Colon (tissue), 2 donors: ENCODE measurements around the gene ICAM1.
"Not testable (repeated sequence)": the region's sequence is repeated elsewhere in the genome, so short reads cannot be mapped to it uniquely, and the experiment has no call there.

ENCODE experiments used
- FAIRE-seq: peaks from 2 replicates; lab custom pipeline; 2012; peaks lifted over from hg19 to GRCh38; lab: Jason Lieb, UNC
- donor health status: control.
- donor health status: control.

The ICAM1 gene, protein sequence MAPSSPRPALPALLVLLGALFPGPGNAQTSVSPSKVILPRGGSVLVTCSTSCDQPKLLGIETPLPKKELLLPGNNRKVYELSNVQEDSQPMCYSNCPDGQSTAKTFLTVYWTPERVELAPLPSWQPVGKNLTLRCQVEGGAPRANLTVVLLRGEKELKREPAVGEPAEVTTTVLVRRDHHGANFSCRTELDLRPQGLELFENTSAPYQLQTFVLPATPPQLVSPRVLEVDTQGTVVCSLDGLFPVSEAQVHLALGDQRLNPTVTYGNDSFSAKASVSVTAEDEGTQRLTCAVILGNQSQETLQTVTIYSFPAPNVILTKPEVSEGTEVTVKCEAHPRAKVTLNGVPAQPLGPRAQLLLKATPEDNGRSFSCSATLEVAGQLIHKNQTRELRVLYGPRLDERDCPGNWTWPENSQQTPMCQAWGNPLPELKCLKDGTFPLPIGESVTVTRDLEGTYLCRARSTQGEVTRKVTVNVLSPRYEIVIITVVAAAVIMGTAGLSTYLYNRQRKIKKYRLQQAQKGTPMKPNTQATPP

DNA sequence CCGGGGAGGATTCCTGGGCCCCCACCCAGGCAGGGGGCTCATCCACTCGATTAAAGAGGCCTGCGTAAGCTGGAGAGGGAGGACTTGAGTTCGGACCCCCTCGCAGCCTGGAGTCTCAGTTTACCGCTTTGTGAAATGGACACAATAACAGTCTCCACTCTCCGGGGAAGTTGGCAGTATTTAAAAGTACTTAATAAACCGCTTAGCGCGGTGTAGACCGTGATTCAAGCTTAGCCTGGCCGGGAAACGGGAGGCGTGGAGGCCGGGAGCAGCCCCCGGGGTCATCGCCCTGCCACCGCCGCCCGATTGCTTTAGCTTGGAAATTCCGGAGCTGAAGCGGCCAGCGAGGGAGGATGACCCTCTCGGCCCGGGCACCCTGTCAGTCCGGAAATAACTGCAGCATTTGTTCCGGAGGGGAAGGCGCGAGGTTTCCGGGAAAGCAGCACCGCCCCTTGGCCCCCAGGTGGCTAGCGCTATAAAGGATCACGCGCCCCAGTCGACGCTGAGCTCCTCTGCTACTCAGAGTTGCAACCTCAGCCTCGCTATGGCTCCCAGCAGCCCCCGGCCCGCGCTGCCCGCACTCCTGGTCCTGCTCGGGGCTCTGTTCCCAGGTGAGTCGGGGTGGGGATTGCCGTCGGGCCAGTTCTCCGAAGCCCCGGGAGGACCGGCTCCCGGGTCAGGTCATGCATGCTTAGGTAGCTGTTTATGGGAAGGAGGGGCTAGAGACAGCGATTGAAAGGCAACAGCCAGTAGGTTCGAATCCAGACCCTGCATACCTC lies at the start of gene ICAM1:
ICAM1 (plus strand) TSS at position 505 of the 779 bp plus-strand sequence; CDS start at position 545, 40 bp downstream.
- FAIRE-seq: no peak

DNA sequence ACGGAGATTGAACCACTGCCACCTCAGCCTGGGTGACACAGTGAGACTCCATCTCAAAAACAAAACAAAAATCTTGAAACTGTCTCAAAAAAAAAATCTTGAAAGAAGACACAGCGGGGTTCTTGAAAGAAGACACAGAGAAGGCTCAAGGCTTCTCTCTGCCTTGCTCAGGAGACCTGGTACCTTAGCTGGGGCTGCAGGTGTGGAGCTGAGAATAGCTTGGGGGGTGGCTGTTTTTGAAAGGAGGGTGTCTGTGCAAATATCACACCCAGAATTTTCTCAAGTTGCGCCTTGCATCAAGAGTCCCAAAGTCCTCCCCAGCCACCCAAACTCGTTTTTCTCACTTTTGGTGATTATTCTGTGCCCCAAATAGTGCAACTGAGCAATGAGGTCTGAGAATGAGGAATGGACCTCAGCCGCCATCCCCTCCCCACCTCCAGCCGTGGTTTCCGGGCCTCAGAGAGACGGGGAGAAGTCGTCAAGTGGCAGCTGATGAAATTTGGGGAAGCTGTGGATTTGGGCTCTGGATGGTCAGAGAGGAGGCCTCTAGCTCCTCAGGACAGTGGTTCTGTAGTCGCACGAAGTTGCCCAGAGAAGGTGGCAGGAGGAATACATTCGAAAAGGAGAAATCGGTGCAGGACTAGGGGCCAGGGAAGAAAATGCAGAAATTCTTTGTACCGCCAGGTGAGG lies 48.6 kb upstream of the ICAM1 start:
- no peak for FAIRE-seq

DNA sequence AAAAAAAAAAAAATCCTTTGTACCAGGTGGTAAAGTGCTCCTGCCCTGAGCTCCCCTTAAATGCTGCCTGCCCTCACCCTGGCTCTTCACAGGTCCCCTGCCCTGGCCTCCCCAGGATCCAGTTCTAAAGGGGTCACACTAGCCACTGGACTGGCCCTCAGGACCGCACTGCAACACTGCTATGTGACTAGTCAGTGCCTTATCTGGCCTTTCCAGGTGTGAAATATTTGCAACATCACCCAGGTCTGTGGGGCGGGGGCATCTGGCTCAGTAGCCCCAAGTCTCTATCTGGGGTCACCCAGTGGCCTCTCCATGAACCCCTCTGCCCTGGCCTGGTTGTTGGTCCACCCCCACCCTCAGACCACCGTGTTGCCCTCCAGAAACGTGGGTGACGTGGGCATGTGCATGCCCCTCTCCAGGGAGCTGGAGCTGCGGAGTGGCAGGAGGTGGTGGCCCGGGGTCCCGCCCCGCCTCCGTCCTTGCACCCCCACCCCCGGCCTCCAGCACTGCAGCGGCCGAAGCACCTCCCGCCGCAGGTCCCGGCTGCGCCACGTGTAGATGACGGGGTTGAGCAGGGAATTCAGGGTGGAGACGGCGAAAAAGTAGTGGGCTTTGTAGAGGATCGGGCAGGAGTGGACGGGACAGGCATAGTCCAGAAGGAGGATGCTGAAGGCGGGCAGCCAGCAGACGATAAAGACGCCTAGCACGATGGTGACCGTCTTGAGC lies 47.3 kb upstream of the ICAM1 start:
- FAIRE-seq: no peak

DNA sequence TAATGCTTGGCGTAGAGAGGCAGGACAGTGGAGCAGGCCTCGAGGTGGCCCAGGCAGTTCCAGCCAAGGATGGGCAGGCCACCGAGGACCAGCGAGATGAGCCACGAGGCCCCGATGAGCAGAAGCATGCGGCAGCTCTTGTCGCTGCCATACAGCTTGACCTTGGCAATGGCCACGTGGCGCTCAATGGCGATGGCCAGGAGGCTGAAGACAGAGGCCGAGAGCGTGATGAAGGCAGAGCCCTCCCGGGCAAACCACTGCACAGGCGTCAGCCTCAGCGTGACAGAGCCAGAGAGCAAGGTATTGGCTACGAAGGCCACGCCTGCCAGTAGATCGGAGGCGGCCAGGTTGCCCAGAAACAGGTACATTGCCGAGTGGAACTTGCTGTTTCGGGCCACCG lies 46.6 kb upstream of the ICAM1 start:
- FAIRE-seq: no peak

DNA sequence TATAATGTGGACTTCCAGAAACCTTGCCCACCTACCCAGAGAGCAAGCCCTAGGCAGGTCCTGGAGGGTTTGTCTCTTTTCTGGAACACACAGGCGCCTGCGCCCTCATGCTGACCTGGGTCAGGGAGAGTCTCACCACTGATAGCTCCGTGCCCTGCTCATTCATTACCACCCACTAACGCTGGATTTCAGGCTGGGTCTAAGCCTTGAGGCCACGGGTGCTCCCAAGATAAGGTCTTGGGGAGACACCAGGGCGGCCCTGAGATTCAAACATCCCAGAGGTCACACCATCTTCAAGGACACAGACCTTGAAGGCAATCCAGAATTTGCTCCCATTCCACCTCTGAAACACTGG lies 44.9 kb upstream of the ICAM1 start:
- no peak for FAIRE-seq

DNA sequence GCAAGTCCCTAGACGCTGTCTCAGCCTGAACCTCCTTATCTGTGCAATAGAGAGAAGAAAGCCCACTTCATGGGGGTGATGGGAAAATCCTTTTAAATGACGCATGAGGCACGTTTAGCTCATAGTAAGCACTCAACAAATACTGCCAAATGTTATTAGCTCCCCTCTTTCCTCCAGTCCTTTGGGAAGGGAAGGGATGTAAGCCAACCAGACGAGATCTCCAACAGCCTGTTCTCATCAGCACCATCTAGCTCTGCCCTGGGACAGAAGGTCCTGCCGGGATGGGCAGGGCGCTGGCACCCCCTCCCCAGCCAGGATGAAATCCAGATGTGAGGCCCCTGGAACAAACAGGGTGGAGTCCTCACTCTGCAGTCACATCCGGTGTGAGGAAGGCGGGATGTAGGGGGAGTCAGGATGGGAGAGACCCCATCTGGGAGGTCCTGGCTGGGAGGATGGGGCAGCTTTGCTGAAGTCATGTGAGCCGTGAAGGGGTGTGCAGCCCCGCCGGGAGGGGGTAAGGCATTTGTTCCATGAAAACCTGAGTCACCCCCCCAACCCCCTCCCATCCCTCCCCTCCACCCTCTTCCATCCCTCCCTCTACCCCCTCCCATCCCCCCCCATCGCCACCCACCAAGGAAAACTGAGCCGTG lies 44.4 kb upstream of the ICAM1 start:
- no peak for FAIRE-seq

DNA sequence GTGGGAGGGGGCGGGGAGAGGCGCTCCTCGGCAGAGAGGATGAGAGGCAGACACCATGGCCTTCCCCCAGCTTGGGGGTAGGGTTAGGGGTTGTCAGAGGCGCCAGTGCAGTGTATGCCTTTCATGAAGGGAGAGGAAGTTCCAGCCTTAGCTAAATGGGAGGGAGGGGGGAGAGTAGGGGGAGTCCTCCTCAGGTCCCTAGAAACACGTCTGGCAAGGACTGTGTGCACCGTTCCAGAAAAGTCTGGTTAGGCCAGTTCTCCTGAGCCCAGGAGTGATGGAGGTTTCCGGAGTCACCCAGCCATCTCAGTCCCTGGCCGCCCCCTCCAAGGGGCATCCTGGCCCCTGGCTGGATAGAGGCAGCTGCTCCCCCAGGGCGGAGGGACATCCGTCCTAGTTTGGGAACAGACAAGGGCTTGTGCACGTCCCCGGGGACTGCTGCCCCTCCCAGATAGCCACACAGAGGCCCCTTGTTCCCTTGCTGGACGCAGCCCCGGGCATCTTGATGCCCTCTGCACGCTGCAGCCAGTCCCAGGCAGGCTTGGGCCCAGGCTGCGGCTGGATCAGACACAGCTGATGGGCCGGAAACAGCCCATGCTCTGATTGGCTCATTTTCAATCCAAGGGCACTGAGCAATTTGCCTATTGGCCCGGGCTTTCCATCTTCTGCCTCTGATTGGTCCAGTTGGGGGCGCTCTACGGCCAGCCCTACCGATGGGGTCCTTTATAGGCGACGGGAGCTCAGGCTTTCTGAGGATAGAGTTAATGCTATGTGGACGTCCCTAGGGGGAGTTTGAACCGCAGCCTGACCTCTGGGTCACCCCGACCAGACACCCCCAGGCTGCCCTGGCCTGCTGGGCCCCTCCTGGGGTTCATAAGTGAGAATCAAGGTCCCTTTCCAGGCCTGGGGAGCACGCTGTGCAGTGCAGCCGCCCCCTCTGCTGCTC lies 43.6 kb upstream of the ICAM1 start:
- FAIRE-seq: no peak

DNA sequence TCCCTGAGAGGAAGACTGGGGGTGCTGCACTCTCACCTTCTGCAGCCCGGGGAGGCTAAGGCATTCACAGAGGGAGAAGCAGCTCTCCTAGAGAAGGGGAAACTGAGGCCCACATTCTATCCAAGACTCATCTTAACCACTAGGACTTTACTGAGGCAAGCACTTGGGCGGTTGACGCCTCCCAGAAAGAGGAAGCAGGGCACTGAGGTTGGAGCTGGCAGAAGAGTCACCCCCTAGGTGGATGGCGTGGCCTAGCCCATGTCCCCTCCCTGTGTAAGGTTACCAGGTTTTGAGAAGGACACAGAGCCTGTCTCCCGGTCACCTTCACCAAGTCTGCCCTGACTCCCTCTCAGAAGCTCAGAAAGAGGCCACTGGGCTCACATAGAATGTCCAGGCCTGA lies 42.5 kb upstream of the ICAM1 start:
- FAIRE-seq: no peak

DNA sequence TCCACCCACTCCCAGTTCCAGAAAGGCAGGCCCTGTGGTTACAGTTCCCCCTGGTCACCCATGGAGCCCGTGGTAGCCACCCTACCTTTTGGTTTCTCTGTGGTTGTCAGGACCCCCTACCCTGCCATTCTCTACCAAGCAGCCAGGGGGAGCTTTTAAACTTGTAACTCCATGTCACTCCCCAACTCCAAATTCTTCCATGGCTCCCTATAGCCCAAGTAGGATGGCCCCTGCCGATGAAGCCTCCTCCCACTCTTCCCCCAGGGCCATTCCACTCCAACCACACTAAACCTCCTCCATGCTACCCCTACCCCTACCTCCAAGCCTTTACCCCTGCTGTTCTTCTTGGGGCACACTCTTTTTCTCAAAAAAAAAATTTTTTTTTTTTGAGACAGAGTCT lies 42.0 kb upstream of the ICAM1 start:
- FAIRE-seq: no peak

DNA sequence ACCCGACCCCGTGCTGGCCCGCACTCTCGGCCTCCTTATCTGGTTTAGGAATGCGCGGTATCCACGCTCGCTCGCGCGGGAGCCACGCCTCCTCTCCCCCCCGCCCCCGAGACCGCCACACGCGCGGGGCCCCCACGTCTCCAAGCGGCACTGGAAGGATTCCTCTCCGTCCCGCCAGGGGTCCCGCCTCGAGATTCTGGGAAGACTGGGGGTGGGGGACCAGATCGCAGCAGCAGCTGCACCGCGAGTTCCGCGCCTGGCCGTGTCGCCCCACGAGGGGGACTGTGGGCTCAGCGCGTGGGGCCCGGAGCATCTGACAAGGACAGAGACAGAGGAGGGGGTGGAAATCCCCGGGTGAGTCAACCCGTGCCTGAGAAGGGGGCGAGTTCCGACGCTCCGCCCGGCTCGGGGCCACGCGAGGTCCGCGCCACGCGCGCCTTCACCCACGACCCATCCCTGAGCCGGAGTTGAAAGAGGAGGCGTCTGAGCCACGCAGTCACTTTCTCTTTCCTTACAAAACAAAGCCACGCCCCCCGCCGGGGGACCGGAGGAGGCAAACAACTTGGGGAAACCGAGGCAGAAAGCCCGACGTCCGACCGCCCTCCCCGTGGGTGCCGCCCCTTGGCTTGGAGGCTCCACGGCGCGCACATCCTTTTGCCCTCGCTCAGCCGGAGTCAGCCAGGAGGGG lies 40.6 kb upstream of the ICAM1 start:
- FAIRE-seq: no peak

DNA sequence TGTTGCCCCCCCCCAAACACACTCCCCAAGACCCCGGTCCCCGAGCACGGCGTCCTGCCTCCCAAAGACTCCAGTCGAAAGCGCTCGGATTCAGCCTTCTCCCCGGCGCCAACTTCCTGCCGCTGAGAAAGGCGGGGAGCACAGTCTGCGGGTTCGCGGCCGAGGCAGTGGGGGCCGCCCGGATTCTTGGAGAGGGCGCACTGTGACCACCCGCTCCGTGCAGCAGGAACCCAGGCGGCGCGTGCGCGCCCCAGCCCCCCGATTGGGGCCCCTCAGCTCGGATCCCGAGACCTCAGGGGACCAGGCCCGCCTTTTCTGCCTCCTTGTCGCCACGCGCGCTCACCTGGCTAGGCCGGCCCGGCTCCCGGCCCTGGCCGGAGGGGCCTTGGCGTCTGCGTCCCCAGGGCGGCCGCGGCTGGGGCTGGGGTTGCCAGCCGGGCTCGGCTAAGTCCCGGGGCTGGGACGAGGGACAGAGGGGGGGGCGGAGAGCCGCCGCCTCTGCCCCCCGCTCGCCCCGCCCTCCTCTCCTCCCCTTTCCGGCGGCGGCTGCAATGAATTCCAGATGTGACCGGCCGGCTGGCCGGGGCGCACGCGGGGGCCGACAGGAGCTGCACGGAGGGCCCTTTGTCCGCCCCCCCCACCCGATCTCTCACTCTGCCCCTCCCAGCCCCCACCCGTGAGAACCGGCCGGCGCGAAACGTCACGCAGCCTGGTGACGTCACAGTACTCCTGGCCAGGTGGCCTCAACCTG lies 39.9 kb upstream of the ICAM1 start, which contains the start of gene S1PR2:
S1PR2 (minus strand) TSS at position 471 of the 751 bp plus-strand sequence. CDS start 6,426 bp downstream, outside the sequence.
- no peak for FAIRE-seq

DNA sequence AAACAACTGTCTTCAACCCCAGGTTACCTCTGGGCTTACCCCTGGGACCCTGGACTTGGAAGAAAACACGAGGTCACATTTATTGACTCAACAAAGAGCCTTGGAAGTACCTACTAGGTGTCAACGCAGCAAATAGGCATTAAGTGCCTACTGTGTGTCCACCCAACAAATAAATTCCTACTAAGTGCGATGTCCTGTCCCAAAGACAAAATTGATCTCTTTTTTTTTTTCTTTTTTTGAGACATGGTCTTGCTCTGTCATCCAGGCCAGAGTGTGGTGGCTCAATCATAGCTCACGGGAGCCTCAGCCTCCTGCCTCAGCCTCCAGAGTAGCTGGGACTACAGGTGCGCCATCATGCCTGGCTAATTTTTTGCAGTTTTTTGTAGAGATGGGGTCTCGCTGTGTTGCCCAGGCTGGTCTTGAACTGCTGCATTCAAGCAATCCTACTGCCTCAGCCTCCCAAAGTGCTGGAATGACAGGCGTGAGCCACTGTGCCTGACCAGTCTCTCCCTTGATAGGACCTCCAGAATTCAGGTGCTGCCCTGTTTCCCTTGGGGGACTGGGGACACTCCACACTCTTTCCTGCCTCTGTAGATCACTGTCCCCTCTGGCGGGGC lies 39.2 kb upstream of the ICAM1 start:
- no peak for FAIRE-seq

DNA sequence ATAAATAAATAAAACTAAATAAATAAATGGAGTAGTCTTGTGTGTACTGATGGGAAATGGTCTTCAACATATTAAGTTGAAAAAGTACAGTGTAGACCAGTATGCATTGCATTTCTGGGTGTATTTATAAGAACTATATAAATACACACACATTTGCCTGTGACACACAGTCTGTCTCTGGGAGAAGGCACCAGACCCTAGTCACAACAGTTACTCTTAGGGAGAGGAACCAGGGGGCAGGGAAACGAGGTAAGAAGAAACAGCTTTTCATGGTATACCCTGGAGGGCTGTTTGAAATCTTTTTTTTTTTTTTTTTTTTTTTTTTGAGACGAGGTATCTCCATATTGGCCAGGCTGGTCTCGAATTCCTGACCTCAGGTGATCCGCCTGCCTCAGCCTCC lies 37.0 kb upstream of the ICAM1 start:
- FAIRE-seq: no peak

DNA sequence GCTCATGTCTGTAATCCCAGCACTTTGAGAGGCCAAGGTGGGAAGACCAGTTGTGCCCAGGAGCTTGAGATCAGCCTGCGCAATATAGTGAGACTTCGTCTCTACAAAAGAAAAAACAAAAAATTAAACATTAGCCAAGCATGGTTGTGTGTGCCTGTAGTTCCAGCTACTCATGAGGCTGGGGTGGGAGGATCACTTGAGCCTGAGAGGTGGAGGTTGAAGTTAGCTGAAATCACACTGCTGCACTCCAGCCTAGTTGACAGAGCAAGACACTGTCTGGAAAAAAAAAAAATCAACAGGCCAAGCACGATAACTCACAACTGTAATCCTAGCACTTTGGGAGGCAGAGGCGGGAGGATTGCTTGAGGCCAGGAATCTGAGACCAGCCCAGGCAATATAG lies 35.9 kb upstream of the ICAM1 start:
- FAIRE-seq: no peak

DNA sequence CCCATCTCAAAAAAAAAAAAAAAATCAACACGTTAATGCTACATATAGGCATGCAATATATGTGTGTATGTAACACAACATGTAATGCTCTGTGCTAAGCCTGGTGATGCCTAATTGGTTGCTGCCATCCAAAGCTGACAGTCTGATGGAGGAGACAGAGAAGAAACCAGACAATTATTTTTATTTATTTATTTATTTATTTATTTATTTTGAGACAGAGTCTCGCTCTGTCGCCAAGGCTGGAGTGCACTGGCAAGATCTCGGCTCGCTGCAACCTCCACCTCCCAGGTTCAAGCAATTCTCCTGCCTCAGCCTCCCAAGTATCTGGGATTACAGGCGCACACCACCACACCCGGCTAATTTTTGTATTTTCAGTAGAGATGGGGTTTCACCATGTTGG lies 35.5 kb upstream of the ICAM1 start:
- not testable (repeated sequence) for FAIRE-seq

DNA sequence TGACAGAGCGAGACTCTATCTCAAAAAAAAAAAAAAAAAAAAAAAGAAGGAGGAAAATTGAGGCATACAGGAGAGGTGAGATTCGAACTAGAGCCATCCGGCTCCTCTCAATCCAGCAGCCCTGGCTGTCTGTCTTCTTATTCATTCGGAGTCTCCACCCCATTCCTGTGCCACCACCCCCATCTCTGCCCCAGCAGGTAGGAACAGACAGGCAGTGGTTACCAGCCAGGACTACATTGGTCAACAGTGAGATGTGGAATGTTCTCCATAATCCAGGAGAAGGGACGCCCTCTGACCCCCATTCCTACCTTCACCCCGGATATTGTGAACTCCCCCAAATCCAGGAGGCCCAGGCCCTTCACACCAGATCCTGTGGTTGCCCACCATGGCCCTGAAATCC lies 33.2 kb upstream of the ICAM1 start:
- no peak for FAIRE-seq

DNA sequence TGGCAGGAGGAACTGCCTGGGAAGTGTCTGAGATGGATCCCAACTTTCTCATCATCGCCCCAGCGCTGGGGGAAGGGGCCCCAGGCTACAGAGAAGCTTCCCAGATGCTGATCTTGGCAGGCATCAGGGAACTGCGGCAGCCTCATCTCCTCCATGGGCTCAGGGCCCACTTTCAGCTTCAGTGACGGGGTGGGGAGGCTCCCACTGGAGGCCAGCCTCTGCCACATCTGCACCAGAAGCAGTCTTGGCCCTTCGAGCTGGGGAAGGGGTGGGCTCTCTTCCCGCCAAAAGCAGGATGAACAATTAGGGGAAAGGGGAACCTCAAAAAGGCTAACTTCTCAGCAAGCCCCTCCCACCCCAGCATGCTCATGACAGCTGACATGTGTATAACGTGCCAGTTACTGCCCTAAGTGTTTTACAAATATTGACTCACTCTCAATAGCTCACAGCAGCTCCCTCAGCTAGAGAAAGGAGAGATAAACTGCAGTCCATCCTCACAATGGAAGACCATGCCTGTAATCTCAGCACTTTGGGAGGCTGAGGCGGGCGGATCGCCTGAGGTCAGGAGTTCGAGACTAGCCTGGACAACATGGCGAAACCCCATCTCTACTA lies 32.6 kb upstream of the ICAM1 start:
- FAIRE-seq: no peak
